B cell (primary cell): Measurements from ENCODE around the gene ZNF320. TPM values are rescaled to one million over a fixed set of nuclear protein-coding genes. Genes with fewer than 3 reads are reported as not detected.

Experiments used
- ATAC-seq: fragments of 200-7000 bp; cut with Tn5 transposase; one replicate; pipeline ENCODE4 v1.10.0; 2021; ENCODE audit warnings: low read depth, mild to moderate bottlenecking, moderate number of reproducible peaks, moderate library complexity
- CTCF ChIA-PET: fragments of 350-600 bp; sonication (Branson Sonifier 250); formaldehyde crosslinking; loops from one replicate; lab custom pipeline; 2021; ENCODE audit warnings: antibody characterized with exemption, inconsistent platforms; lab: Charles Lee
- POLR2A ChIA-PET: fragments of 350-600 bp; sonication (Branson Sonifier 250); formaldehyde crosslinking; loops from one replicate; lab custom pipeline; 2021; ENCODE audit warnings: antibody characterized with exemption; lab: Charles Lee
- DNase-seq: peaks from one replicate; pipeline ENCODE4 v3.0.0; 2013
- H2AFZ ChIP-seq: 2 replicates; pipeline ENCODE4 v1.6.1; 2012; ENCODE audit warnings: mild to moderate bottlenecking, low read depth, low read length; ENCODE audit not compliant: insufficient read depth, poor library complexity, severe bottlenecking
- H3K27ac ChIP-seq, 2 donors: 1 replicate in 1 of 2; 2 replicates in 1 of 2; pipeline ENCODE4 v1.5.1; 2012 to 2013; ENCODE audit warnings: low read length in 2 of 2, mild to moderate bottlenecking in 2 of 2, moderate library complexity in 1 of 2
- H3K27me3 ChIP-seq, 4 experiments: fragments of 200-600 bp in 1 of 4; sonication (generic) in 1 of 4; replicated peaks in 1 of 4; 1 replicate in 2 of 4; 2 replicates in 2 of 4; pipeline versions ENCODE4 v1.6.1 to v1.7.0; 2013 to 2016; ENCODE audit warnings: low read length in 3 of 4, mild to moderate bottlenecking in 2 of 4, mixed read lengths in 1 of 4, moderate library complexity in 1 of 4; ENCODE audit not compliant: insufficient read depth in 4 of 4, control insufficient read depth in 3 of 4; ENCODE audit errors: control extremely low read depth in 1 of 4
- H3K36me3 ChIP-seq, 2 experiments: replicated peaks in 1 of 2; 1 replicate in 1 of 2; 2 replicates in 1 of 2; pipeline versions ENCODE4 v1.6.1 to v1.7.1; 2013; ENCODE audit warnings: low read length in 1 of 2; ENCODE audit not compliant: insufficient read depth in 2 of 2, control insufficient read depth in 1 of 2; ENCODE audit errors: control extremely low read depth in 1 of 2, extremely low read depth in 1 of 2
- H3K4me1 ChIP-seq, 2 donors: fragments of 200-600 bp in 1 of 2; sonication (generic) in 1 of 2; 1 replicate in 1 of 2; 2 replicates in 1 of 2; pipeline versions ENCODE4 v1.5.1 to v1.6.1; 2013 to 2017; ENCODE audit warnings: low read length in 2 of 2; ENCODE audit not compliant: control insufficient read depth in 2 of 2, insufficient read depth in 2 of 2
- H3K4me2 ChIP-seq: replicated peaks from 2 replicates; pipeline ENCODE3; 2012; ENCODE audit warnings: mild to moderate bottlenecking, low read depth, low read length; ENCODE audit not compliant: poor library complexity, severe bottlenecking
- H3K4me3 ChIP-seq, 5 experiments: fragments of 200-600 bp in 1 of 5; sonication (generic) in 1 of 5; 1 replicate in 3 of 5; 2 replicates in 2 of 5; pipeline versions ENCODE4 v1.5.1 to v1.7.0; 2011 to 2016; ENCODE audit warnings: low read length in 4 of 5, mild to moderate bottlenecking in 4 of 5, low read depth in 2 of 5, control low read depth in 1 of 5, moderate library complexity in 1 of 5; ENCODE audit not compliant: insufficient read depth in 1 of 5; ENCODE audit errors: control extremely low read depth in 1 of 5, extremely low read depth in 1 of 5
- H3K79me2 ChIP-seq: fragments of 200-600 bp; sonication (generic); one replicate; pipeline ENCODE4 v1.6.0; 2016; ENCODE audit warnings: low read length; ENCODE audit not compliant: control insufficient read depth, insufficient read depth
- H3K9ac ChIP-seq: fragments of 200-600 bp; sonication (generic); 2 replicates; pipeline ENCODE4 v1.6.1; 2017; ENCODE audit warnings: mild to moderate bottlenecking, low read length, moderate library complexity
- H3K9me3 ChIP-seq, 3 donors: one replicate each; pipeline versions ENCODE4 v1.6.1 to v1.7.1; 2013; ENCODE audit warnings: low read length in 2 of 3; ENCODE audit not compliant: control insufficient read depth in 2 of 3, insufficient read depth in 1 of 3; ENCODE audit errors: control extremely low read depth in 1 of 3
- H4K20me1 ChIP-seq: 2 replicates; pipeline ENCODE4 v1.6.0; 2012; ENCODE audit warnings: mild to moderate bottlenecking, low read length; ENCODE audit not compliant: insufficient read depth, control insufficient read depth, poor library complexity, severe bottlenecking
- H3K27ac Mint-ChIP-seq: one replicate; pipeline ENCODE4 v1.8.0; 2021; ENCODE audit warnings: mixed read lengths
- H3K27me3 Mint-ChIP-seq: one replicate; pipeline ENCODE4 v1.8.0; 2021; ENCODE audit warnings: mixed read lengths
- H3K4me1 Mint-ChIP-seq: one replicate; pipeline ENCODE4 v1.8.0; 2021; ENCODE audit warnings: mixed read lengths
- H3K4me3 Mint-ChIP-seq: one replicate; pipeline ENCODE4 v1.8.0; 2021; ENCODE audit warnings: mixed read lengths
- H3K9me3 Mint-ChIP-seq: one replicate; pipeline ENCODE4 v1.8.0; 2022; ENCODE audit warnings: mixed read lengths; ENCODE audit not compliant: insufficient read depth
- CTCF ChIP-seq: fragments of 200-600 bp; IDR thresholded peaks from one replicate; pipeline ENCODE4 v1.8.0; 2022; ENCODE audit warnings: antibody characterized with exemption, mild to moderate bottlenecking
- EZH2 ChIP-seq: IDR thresholded peaks from 2 replicates; pipeline ENCODE4 v1.6.1; 2012; ENCODE audit warnings: borderline replicate concordance, low read depth, mild to moderate bottlenecking, moderate library complexity, low read length; ENCODE audit not compliant: insufficient read depth, poor library complexity, severe bottlenecking
- WGBS: methylation state at CpG from one replicate; pipeline ENCODE4 v1.1.5; 2013; ENCODE audit warnings: missing lambda C conversion rate; ENCODE audit not compliant: insufficient coverage; 5-methylcytosine and 5-hydroxymethylcytosine counted together
- intact Hi-C: fragments of 100-400 bp; cut with micrococcal nuclease; formaldehyde crosslinking; loops from one replicate; pipeline ENCODE4 v1.10.0; 2022
- polyA plus RNA-seq: library from polyadenylated mRNA; depleted of rRNA; stranded (reverse); fragments of >200 nt; gene quantifications from 2 replicates; pipeline ENCODE4 v1.2.3, GENCODE V29; 2012
- total RNA-seq, 2 donors: library from RNA; stranded (reverse); fragments of 120-200 nt in 1 of 2; gene quantifications; 1 replicate in 1 of 2; 2 replicates in 1 of 2; pipeline versions ENCODE4 v1.2.3 to v1.2.4, GENCODE V29; 2013 to 2022

The ZNF320 gene
- total and polyA plus RNA-seq, 2 donors (not counting 1 experiment from before 2014, with no cell fraction given), result 14.5 to 33.1 TPM

- H3K9ac ChIP-seq, result peak within 1 kb of the TSS; percentile 94
- no peak for TF ChIP-seq CTCF
- no peak for TF ChIP-seq EZH2
- peaks cover 0 to 6% (median 0%) of the 10 kb centered on the region in 3 donors for H3K9me3 ChIP-seq
- H3K4me2 ChIP-seq, result peak within 1 kb of the TSS; percentile 93
- Mint-ChIP-seq H3K4me3 (peak within 1 kb of the TSS; percentile 97), H3K27ac (peak within 1 kb of the TSS; percentile 93), H3K27me3 (no peaks in the 10 kb centered on the region), H3K9me3 (no peaks in the 10 kb centered on the region), H3K4me1 (peaks cover 28% of the 10 kb centered on the region)
- DNase-seq, result peak; percentile 89
- peak within 1 kb of the TSS; percentile 82 to 97 (median 88) for H3K4me3 ChIP-seq
- H3K4me1 ChIP-seq, result peaks cover 11 to 18% of the 10 kb centered on the region in 2 donors
- 3% methylated on average over 31 of the region's 55 CpGs for WGBS
- peak within 1 kb of the TSS; percentile 66 to 84 for H3K27ac ChIP-seq
- ATAC-seq, result peak; percentile 100
- intact Hi-C loops, result loop anchor here (2.0 kb wide), 4 partner anchors 20 to 180 kb away; partner anchors contain the start of genes ZNF160, ZNF320 and ZNF816
- CTCF ChIA-PET, result no interaction called here
- peaks cover 5% of the 10 kb centered on the region for H3K79me2 ChIP-seq
- no peaks in the 10 kb centered on the region for H4K20me1 ChIP-seq
- H3K27me3 ChIP-seq, result no peaks in the 10 kb centered on the region
- H3K36me3 ChIP-seq, result peaks cover 0 to 3% of the 10 kb centered on the region in 2 experiments
- POLR2A ChIA-PET, result no interaction called here
- peak within 1 kb of the TSS; percentile 95 for H2AFZ ChIP-seq
Observed at GRCh38 chr19:52922841-52923777, 25.7 kb upstream of the ZNF320 start, which contains the start of gene ZNF888. Gene ZNF888 (minus strand): TSS chr19:52923428. CDS start chr19:52917873, 5,555 bp downstream.

GRCh38 chr19:52917531-52917930 lies 20.1 kb upstream of the ZNF320 start:
- Histone ChIP-seq H3K27ac (no peak overlapping the region), H3K79me2 (peaks cover 5% of the 10 kb centered on the region), H3K9me3 (peaks cover 0 to 2% (median 0%) of the 10 kb centered on the region in 3 donors), H4K20me1 (no peaks in the 10 kb centered on the region), H2AFZ (no peak overlapping the region), H3K4me2 (no peak overlapping the region), H3K9ac (no peak overlapping the region), H3K4me3 (no peak overlapping the region), H3K4me1 (peaks cover 4% of the 10 kb centered on the region in 2 donors), H3K36me3 (peaks cover 0 to 23% of the 10 kb centered on the region in 2 experiments), H3K27me3 (no peaks in the 10 kb centered on the region)
- WGBS, result 100% methylated on average over 1 of the region's 5 CpGs
- no peaks in the 10 kb centered on the region for H3K9me3 Mint-ChIP-seq
- H3K27ac Mint-ChIP-seq, result no peak overlapping the region
- H3K27me3 Mint-ChIP-seq, result no peaks in the 10 kb centered on the region
- peaks cover 14% of the 10 kb centered on the region for H3K4me1 Mint-ChIP-seq
- DNase-seq (no peak), ATAC-seq (no peak)
- ChIA-PET POLR2A (no interaction called here), CTCF (no interaction called here)
- intact Hi-C loops, result no loop called here
- H3K4me3 Mint-ChIP-seq, result no peak overlapping the region
- TF ChIP-seq CTCF (no peak), EZH2 (no peak)
